PC-3 (cell line): ENCODE measurements around the gene CFL2. TPM values are rescaled to one million over a fixed set of nuclear protein-coding genes. Genes with fewer than 3 reads are reported as not detected.

ENCODE experiments used
- ATAC-seq: fragments of 200-7000 bp; cut with Tn5 transposase; 2 replicates; pipeline ENCODE4 v1.9.1; 2020; ENCODE audit warnings: mild to moderate bottlenecking, moderate library complexity
- BruUV-seq: library from RNA; stranded (reverse); fragments of 400-500 nt; replicated peaks from 2 replicates; lab custom pipeline; 2021; lab: Mats Ljungman, UMichigan
- CTCF ChIA-PET: fragments of 300-600 bp; sonication (Branson Sonifier 250); formaldehyde crosslinking; loops from one replicate; lab custom pipeline; 2022; ENCODE audit warnings: antibody characterized with exemption; lab: Charles Lee
- POLR2A ChIA-PET: fragments of 300-600 bp; sonication (Branson Sonifier 250); formaldehyde crosslinking; loops from one replicate; lab custom pipeline; 2022; ENCODE audit warnings: antibody characterized with exemption; ENCODE audit not compliant: unreplicated experiment; lab: Charles Lee
- DNase-seq: peaks from one replicate; pipeline ENCODE4 v3.0.0-alpha.2; 2015
- H2AFZ ChIP-seq: fragments of 300-600 bp; sonication (generic); 2 replicates; pipeline ENCODE4 v1.6.0; 2016; ENCODE audit warnings: antibody characterized with exemption, low read length
- H3F3A ChIP-seq: fragments of 300-600 bp; sonication (generic); one replicate; pipeline ENCODE4 v1.6.0; 2017; ENCODE audit warnings: antibody characterized with exemption, low read length, control low read depth, mild to moderate bottlenecking; ENCODE audit not compliant: unreplicated experiment
- H3K27ac ChIP-seq: fragments of 300-600 bp; sonication (generic); 2 replicates; pipeline ENCODE4 v1.5.1; 2016; ENCODE audit warnings: mild to moderate bottlenecking, low read length
- H3K27me3 ChIP-seq: fragments of 300-600 bp; sonication (generic); 2 replicates; pipeline ENCODE4 v1.6.1; 2016; ENCODE audit warnings: low read length, mixed read lengths
- H3K36me3 ChIP-seq: fragments of 300-600 bp; sonication (generic); 2 replicates; pipeline ENCODE4 v1.6.1; 2016; ENCODE audit warnings: low read depth, mixed run types, low read length, mixed read lengths
- H3K4me1 ChIP-seq: fragments of 300-600 bp; sonication (generic); 2 replicates; pipeline ENCODE4 v1.5.1; 2016; ENCODE audit warnings: low read length; ENCODE audit not compliant: insufficient read depth
- H3K4me2 ChIP-seq: fragments of 300-600 bp; sonication (generic); 2 replicates; pipeline ENCODE4 v1.6.0; 2016; ENCODE audit warnings: low read length
- H3K4me3 ChIP-seq: fragments of 300-600 bp; sonication (generic); 2 replicates; pipeline ENCODE4 v1.5.1; 2016; ENCODE audit warnings: mild to moderate bottlenecking, low read length, mixed read lengths
- H3K79me2 ChIP-seq: fragments of 300-600 bp; sonication (generic); 2 replicates; pipeline ENCODE4 v1.6.1; 2017; ENCODE audit warnings: low read length, mixed read lengths
- H3K9ac ChIP-seq: fragments of 300-600 bp; sonication (generic); 2 replicates; pipeline ENCODE4 v1.6.0; 2016; ENCODE audit warnings: mild to moderate bottlenecking, low read length
- H3K9me2 ChIP-seq: fragments of 300-600 bp; sonication (generic); replicated peaks from 2 replicates; pipeline ENCODE4 v1.6.1; 2016; ENCODE audit warnings: mixed run types, low read length, mixed read lengths
- H3K9me3 ChIP-seq: fragments of 300-600 bp; sonication (generic); 2 replicates; pipeline ENCODE4 v1.6.1; 2016; ENCODE audit warnings: low read length, mixed read lengths
- H4K20me1 ChIP-seq: fragments of 300-600 bp; sonication (generic); 2 replicates; pipeline ENCODE4 v1.6.1; 2016; ENCODE audit warnings: low read length, mixed read lengths
- CTCF ChIP-seq: fragments of 300-600 bp; sonication (generic); conservative IDR thresholded peaks from 2 replicates; pipeline ENCODE4 v1.5.1; 2017; ENCODE audit warnings: antibody characterized with exemption, low read depth, mild to moderate bottlenecking, low read length
- EZH2 ChIP-seq: fragments of 300-600 bp; sonication (generic); IDR thresholded peaks from one replicate; pipeline ENCODE4 v1.6.1; 2017; ENCODE audit warnings: antibody characterized with exemption, mild to moderate bottlenecking, low read length; ENCODE audit not compliant: unreplicated experiment
- EZH2phosphoT487 ChIP-seq: fragments of 300-600 bp; sonication (generic); IDR thresholded peaks from 2 replicates; pipeline ENCODE4 v1.6.1; 2018; ENCODE audit warnings: mild to moderate bottlenecking, antibody characterized with exemption, low read length, borderline replicate concordance
- intact Hi-C: fragments of 100-400 bp; cut with micrococcal nuclease; formaldehyde crosslinking; loops from 2 replicates; pipeline ENCODE4 v1.9.0; 2023
- total RNA-seq: library from RNA; depleted of rRNA; stranded (reverse); fragments of >200 nt; gene quantifications from 2 replicates; pipeline ENCODE4 v1.2.3, GENCODE V29; 2014; rRNA removed

CFL2 gene
- total RNA-seq, 1 experiment from 2014 or later, result 88.4 TPM

- H2AFZ ChIP-seq, result no peak overlapping the region
- H3K9me3 ChIP-seq, result no peaks in the 10 kb centered on the region
- H3K4me2 ChIP-seq, result no peak overlapping the region
- intact Hi-C loops, result no loop called here
- no peaks in the 10 kb centered on the region for H3K9me2 ChIP-seq
- ChIA-PET CTCF (no interaction called here), POLR2A (no interaction called here)
- no peaks in the 10 kb centered on the region for H3K79me2 ChIP-seq
- peaks cover 13% of the 10 kb centered on the region for H3K4me1 ChIP-seq
- no peak overlapping the region for H3K4me3 ChIP-seq
- H3K27ac ChIP-seq, result no peak overlapping the region
- no peaks in the 10 kb centered on the region for H3K27me3 ChIP-seq
- H4K20me1 ChIP-seq, result no peaks in the 10 kb centered on the region
- TF ChIP-seq CTCF (no peak), EZH2 (no peak), EZH2phosphoT487 (no peak)
- H3K36me3 ChIP-seq, result no peaks in the 10 kb centered on the region
- no peak for DNase-seq
- no peak overlapping the region for H3K9ac ChIP-seq
- no peak for ATAC-seq
- no peaks in the 10 kb centered on the region for H3F3A ChIP-seq
- no TSS peak for BruUV-seq
Measured at GRCh38 chr14:34662561-34663088, 51.8 kb downstream of the CFL2 start.

GRCh38 chr14:34660796-34661195, 53.6 kb downstream of the CFL2 start:
- no peak for ATAC-seq
- H3K9me2 ChIP-seq, result no peaks in the 10 kb centered on the region
- no peak overlapping the region for H3K4me3 ChIP-seq
- no peak overlapping the region for H3K27ac ChIP-seq
- POLR2A ChIA-PET, result no interaction called here
- CTCF ChIA-PET, result no interaction called here
- peaks cover 5% of the 10 kb centered on the region for H3K4me1 ChIP-seq
- intact Hi-C loops, result no loop called here
- H3K4me2 ChIP-seq, result no peak overlapping the region
- no peaks in the 10 kb centered on the region for H3K79me2 ChIP-seq
- no TSS peak for BruUV-seq
- TF ChIP-seq EZH2phosphoT487 (no peak), CTCF (no peak), EZH2 (no peak)
- H3K27me3 ChIP-seq, result no peaks in the 10 kb centered on the region
- no peaks in the 10 kb centered on the region for H3F3A ChIP-seq
- no peak for DNase-seq
- no peaks in the 10 kb centered on the region for H3K9me3 ChIP-seq
- H2AFZ ChIP-seq, result no peak overlapping the region
- no peaks in the 10 kb centered on the region for H3K36me3 ChIP-seq
- H4K20me1 ChIP-seq, result no peaks in the 10 kb centered on the region
- no peak overlapping the region for H3K9ac ChIP-seq

Other genes starting within 250 kb of the CFL2 start
- gene EAPP, start 174.9 kb downstream of the CFL2 start, total RNA-seq, result 38.2 and 49.5 TPM in 2 replicates
- gene SNX6, start 84.4 kb downstream of the CFL2 start, total RNA-seq, result 46.8 and 53.9 TPM in 2 replicates
- gene BAZ1A, start 160.8 kb upstream of the CFL2 start, total RNA-seq, result 24.7 and 30.6 TPM in 2 replicates